ENCODE measurements around the gene RHBDL1. TPM values are rescaled to one million over a fixed set of nuclear protein-coding genes. Genes with fewer than 3 reads are reported as not detected.
A peak's percentile ranks its signal among the peaks of the same experiment; 100 is the strongest.

The RHBDL1 gene
- total RNA-seq, 1 donor from 2014 or later, result 2.3 TPM

DNA sequence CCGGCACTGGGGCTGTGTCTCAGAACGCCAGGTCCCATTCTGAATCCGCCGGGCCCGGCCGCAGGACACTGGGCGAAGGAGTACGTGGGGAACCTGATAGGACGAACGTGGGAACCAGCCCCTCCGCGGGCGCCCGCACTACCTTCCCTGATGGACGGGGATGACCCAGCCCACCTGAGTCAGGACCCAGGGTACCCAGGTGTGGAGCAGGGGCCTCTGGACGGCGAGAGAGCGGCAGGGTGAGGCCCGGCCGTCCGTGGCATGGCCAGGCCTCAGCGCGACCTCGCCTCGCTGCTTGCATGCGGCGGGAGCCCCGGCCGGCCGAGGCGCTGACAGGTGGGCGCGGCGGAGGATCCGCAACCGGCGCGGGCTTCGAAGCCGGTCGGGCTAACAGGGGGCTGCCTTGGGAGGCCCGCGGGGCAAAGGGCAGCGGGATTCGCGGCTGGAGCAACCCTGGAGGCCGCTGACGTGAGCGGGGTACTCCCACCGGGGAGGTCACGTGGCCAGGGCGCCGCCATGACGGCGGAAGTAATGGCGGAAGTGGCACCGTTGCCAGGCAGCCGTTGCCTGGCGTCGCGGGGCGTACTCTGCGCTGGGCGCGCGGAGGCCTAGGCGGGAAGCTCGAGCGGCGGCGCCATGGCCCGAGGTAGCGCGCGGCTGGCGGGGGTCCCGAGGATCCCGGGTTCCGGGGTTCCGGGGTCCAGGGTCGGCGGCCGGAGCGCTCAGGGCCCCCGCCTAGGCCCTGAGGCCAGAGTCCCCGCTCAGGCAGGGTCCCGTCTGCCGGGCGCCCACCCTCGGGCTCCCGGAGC lies 26.5 kb upstream of the RHBDL1 start, which contains the start of gene WDR90:
WDR90 (plus strand) TSS at position 585 of the 809 bp plus-strand sequence; CDS start at position 637, 52 bp downstream.
- peak; percentile 95 for DNase-seq
- H3K27ac ChIP-seq (replicated peaks), result peak within 1 kb of the TSS; percentile 97
- H3K4me1 ChIP-seq, result peaks cover 64% of the 10 kb centered on the region
- intact Hi-C loops (cut with micrococcal nuclease), result no loop called here
- TF ChIP-seq, protein P1, sequence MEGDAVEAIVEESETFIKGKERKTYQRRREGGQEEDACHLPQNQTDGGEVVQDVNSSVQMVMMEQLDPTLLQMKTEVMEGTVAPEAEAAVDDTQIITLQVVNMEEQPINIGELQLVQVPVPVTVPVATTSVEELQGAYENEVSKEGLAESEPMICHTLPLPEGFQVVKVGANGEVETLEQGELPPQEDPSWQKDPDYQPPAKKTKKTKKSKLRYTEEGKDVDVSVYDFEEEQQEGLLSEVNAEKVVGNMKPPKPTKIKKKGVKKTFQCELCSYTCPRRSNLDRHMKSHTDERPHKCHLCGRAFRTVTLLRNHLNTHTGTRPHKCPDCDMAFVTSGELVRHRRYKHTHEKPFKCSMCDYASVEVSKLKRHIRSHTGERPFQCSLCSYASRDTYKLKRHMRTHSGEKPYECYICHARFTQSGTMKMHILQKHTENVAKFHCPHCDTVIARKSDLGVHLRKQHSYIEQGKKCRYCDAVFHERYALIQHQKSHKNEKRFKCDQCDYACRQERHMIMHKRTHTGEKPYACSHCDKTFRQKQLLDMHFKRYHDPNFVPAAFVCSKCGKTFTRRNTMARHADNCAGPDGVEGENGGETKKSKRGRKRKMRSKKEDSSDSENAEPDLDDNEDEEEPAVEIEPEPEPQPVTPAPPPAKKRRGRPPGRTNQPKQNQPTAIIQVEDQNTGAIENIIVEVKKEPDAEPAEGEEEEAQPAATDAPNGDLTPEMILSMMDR (IDR thresholded peaks at IDR 0.05; ENCODE audit: borderline replicate concordance), result no peak
- H3K4me3 ChIP-seq, result peak within 1 kb of the TSS; percentile 87
- no peaks in the 10 kb centered on the region for H3K9me3 ChIP-seq (replicated peaks)
- H3K27me3 ChIP-seq (ENCODE audit: low read depth), result no peaks in the 10 kb centered on the region
- H3K36me3 ChIP-seq, result no peaks in the 10 kb centered on the region

GRCh38 chr16:649631-650030 lies 25.8 kb upstream of the RHBDL1 start:
- H3K27ac ChIP-seq (replicated peaks), result peak overlapping the region; percentile 97
- TF ChIP-seq, protein P1 (IDR thresholded peaks at IDR 0.05; ENCODE audit: borderline replicate concordance), result no peak
- peaks cover 57% of the 10 kb centered on the region for H3K4me1 ChIP-seq
- H3K36me3 ChIP-seq, result no peaks in the 10 kb centered on the region
- H3K27me3 ChIP-seq (ENCODE audit: low read depth), result no peaks in the 10 kb centered on the region
- no peak for DNase-seq
- intact Hi-C loops (cut with micrococcal nuclease), result no loop called here
- H3K4me3 ChIP-seq, result peak overlapping the region; percentile 87
- no peaks in the 10 kb centered on the region for H3K9me3 ChIP-seq (replicated peaks)

DNA sequence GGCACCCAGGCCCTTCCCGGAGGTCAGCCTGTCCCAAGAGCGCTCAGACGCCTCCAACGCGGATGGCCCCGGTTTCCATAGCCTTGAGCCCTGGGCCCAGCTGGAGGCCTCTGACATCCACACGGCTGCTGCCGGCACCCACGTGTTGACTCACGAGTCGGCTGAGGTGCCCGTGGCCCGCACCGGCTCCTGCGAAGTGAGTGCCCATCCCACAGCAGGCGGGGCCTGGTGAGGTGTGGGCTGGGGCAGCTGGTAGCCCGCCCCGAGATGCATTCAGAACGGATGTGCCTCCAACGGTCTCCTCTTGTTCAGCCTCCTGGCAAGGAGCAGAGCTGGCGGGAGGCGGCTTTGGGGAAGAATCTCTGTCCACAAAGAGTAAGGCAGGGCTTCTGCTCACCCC lies 23.6 kb upstream of the RHBDL1 start:
- no peak for DNase-seq
- H3K27ac ChIP-seq (replicated peaks), result no peak overlapping the region
- TF ChIP-seq, protein P1 (IDR thresholded peaks at IDR 0.05; ENCODE audit: borderline replicate concordance), result no peak
- H3K4me3 ChIP-seq, result no peak overlapping the region
- H3K4me1 ChIP-seq, result peaks cover 35% of the 10 kb centered on the region
- H3K27me3 ChIP-seq (ENCODE audit: low read depth), result no peaks in the 10 kb centered on the region
- H3K9me3 ChIP-seq (replicated peaks), result no peaks in the 10 kb centered on the region
- no peaks in the 10 kb centered on the region for H3K36me3 ChIP-seq
- intact Hi-C loops (cut with micrococcal nuclease), result no loop called here

GRCh38 chr16:652454-653305 lies 22.8 kb upstream of the RHBDL1 start:
- Histone ChIP-seq H3K4me3 (no peak overlapping the region), H3K27me3 (ENCODE audit: low read depth) (no peaks in the 10 kb centered on the region), H3K27ac (replicated peaks) (no peak overlapping the region), H3K9me3 (replicated peaks) (no peaks in the 10 kb centered on the region), H3K4me1 (peaks cover 27% of the 10 kb centered on the region), H3K36me3 (no peaks in the 10 kb centered on the region)
- TF ChIP-seq, protein P1 (IDR thresholded peaks at IDR 0.05; ENCODE audit: borderline replicate concordance), result no peak
- intact Hi-C loops (cut with micrococcal nuclease), result no loop called here
- no peak for DNase-seq

DNA sequence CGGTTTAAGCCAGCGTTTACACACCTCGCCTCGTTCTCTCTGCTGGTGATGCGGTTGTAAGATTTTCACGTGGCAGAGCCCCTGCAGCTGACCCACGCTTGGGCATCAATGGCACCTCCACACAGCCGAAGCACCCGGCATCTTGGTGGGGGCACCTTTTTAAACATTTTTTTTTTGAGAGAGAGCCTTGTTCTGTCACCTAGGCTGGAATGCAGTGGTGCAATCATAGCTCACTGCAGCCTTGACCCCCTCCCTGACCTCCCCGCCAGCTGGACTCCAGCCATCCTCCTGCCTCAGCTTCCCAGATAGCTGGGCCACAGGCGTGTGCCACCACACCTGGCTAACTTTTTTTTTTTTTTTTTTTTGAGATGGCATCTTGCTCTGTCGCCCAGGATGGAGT lies 21.4 kb upstream of the RHBDL1 start:
- no peak for DNase-seq
- no peaks in the 10 kb centered on the region for H3K27me3 ChIP-seq (ENCODE audit: low read depth)
- no peaks in the 10 kb centered on the region for H3K36me3 ChIP-seq
- H3K27ac ChIP-seq (replicated peaks), result no peak overlapping the region
- TF ChIP-seq, protein P1 (IDR thresholded peaks at IDR 0.05; ENCODE audit: borderline replicate concordance), result no peak
- no peak overlapping the region for H3K4me3 ChIP-seq
- no peaks in the 10 kb centered on the region for H3K9me3 ChIP-seq (replicated peaks)
- intact Hi-C loops (cut with micrococcal nuclease), result no loop called here
- H3K4me1 ChIP-seq, result peaks cover 13% of the 10 kb centered on the region
